GM21529 (cell line): ENCODE data around the gene TYW1.
"Not testable (repeated sequence)": the region's sequence is repeated elsewhere in the genome, so short reads cannot be mapped to it uniquely, and the experiment has no call there.

Experiments
- ATAC-seq: cut with Tn5 transposase; IDR thresholded peaks from one replicate; pipeline ENCODE4 v1.9.1; 2021; ENCODE audit not compliant: unreplicated experiment

Gene TYW1

DNA sequence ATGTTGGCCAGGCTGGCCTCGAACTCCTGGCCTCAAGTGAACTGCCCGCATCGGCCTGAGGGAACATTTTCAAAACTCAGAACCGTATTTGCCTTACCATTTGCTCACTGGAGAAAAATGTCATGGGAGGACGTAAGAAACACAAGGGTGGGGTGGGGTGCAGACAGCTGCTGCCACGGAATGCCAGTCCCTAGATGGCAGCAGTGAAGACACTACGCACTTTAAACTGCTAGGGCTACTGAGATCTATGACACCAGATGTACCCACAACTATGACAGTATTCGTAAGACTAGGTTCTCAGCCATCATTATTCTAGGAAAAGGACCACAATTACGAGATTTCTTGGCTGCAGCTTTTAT, 2.0 kb upstream of the TYW1 start:
- peak; percentile 35 for ATAC-seq

DNA sequence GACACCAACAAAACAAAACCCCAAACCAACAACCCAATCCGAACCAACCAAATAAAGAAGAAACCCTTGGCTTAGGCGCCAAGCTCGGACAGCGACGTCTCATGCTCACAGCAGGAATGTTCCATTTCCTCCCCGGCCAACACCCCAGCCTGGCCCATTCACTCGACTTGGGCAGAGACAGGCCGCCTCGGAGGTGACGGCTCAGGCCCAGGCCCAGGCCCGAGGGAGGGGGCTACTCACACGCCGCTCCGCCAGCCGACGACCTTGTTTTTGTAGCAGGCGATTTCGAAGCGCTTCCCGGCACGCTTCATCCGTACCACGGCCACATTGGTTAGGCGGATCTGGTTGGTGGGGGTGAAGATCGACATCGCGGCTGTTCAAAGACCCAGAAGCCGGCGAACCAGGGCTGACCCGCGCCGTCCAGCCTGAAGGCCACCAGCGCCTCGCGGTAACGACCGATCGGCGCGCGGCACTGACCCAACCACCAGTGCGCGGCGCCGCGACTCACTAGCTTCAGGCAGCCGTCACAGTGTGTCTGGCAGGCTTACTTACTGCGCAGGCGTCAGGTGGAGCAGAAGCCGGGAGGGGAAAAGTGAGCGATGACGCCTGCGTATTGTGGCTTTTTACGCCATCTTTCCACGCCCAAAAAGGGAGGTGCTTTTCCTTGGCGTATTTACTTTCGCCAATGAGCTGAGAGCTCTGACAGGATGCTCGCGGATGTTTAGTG, 1.4 kb upstream of the TYW1 start, which contains the start of gene SBDS:
Gene SBDS (minus strand): TSS at position 537 of the 727 bp plus-strand sequence. CDS start 169 bp downstream, at position 368.
- ATAC-seq: peak; percentile 65

DNA sequence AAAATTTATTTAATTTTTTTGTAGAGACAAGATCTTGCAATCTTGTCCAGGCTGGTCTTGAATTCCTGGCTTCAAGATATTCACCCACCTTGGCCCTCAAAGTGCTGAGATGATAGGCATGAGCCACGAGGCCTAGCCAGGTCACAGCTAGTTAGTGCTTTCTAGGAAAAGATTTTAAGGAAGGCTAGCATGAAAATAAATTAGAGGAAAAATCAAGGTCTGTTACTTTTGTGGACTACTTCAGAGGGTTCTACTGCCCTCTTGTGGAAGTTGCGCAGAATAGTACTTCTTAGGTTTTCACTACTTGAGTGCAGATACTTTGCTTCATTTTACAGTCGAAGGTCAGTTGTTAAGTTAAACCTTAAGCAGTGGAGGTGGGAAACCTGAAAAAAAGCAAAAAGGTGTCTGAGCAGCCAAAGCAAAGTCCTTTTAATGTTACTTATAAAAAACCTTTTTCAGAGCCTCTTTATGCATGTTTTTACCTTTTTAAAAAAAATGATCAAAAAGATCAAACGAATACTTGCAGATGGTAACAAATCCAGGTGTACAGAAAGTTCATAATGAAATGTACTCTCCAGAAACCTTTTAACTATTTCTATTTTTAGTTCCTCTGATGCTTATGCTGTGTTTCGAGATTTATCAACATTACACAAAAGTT, 4.1 kb downstream of the TYW1 start:
- ATAC-seq: not testable (repeated sequence)

DNA sequence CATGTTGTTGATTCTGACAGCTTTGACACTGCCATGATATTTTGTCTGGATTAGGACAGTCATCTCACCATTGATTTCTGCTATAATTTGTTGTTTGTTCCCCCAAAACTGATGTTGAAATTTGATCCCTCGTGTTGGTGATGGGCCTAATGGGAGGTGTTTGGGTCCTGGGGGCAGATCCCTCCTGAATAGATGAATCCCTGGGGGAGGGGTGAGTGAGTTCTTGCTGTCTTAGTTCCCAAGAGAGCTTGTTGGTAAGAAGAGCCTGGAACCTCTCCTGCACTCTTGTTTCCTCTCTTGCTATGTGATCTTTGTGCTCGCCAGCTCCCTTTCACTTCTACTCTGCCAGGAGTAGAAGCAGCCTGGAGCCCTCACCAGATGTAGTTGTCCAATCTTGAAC, 7.5 kb downstream of the TYW1 start:
- not testable (repeated sequence) for ATAC-seq

DNA sequence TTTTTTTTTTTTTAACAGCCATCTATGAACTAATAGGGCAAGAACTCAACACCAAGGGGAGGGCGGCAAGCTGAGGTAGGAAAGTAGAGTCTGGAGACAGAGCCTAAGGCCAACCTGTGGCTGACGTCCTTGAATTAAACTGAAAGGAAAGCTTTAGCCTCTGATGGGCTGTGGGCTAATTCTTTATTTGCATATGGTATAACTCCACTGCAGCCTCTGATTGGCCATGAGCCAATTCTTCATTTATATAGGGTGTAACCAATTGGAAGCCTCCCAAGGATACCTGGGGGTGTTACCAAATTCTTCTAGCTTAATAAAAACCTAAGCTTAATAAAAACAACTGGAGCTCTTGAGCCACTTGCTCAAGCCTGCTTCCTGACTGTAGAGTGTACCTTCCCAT, 10.3 kb downstream of the TYW1 start:
- ATAC-seq: no peak

DNA sequence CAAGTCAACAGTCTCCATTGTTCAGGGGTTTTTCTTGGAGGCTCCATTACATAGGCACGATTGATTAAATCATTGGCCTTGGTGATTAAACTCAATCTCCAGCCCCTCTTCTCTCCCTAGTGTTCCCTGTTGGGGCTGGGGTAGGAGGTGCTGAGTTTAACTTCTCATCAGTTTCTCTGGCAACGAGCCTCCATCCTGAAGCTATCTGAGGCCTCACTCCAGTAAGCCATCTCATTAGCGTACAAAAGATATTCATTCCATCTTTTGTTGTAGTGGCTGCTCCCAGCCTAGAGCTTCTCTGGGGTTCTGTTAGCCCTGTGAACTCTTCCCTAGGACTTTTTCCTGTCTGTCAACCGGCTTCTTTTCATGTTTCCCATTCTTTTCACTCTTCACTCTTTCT, 11.6 kb downstream of the TYW1 start:
- ATAC-seq: no peak

DNA sequence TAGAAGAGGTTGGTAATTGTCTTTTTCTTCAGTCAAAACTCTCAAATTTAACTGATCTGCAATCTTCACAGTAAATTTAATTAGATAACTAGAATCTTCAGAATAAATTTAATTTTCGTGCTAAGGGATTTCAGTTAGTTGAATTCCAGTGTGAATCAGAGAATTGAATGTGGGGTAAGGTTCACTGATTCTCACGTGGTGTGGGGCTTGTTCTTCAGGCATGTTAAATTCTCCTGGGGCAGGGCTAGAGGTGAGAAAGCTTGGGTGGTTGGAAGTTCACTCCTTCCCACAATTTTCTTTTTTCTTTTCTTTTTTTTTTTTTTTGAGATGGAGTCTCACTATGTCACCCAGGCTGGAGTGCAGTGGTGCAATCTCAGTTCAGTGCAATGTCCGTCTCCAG, 13.0 kb downstream of the TYW1 start:
- not testable (repeated sequence) for ATAC-seq

DNA sequence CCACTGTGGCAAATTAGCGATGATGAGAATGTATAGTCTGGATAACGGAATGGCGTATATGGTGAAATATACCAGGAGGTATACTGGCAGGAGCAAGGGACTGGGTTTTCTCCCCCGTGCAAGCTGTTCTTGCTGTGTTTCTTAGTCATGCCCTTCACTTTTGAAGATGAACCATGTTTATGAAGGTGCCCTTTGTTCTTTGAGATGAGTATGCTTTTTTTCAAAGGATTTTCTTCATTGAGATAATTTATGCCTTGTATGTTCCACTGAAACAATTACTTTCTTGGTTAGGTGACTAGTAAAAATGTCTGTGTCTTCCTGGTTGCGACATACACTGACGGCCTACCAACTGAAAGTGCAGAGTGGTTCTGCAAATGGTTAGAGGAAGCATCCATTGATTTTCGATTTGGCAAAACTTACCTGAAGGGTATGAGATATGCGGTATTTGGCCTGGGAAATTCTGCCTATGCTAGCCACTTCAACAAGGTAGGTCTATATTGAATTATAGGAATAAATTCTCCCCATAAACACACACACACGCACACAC, 17.5 kb downstream of the TYW1 start:
- not testable (repeated sequence) for ATAC-seq

DNA sequence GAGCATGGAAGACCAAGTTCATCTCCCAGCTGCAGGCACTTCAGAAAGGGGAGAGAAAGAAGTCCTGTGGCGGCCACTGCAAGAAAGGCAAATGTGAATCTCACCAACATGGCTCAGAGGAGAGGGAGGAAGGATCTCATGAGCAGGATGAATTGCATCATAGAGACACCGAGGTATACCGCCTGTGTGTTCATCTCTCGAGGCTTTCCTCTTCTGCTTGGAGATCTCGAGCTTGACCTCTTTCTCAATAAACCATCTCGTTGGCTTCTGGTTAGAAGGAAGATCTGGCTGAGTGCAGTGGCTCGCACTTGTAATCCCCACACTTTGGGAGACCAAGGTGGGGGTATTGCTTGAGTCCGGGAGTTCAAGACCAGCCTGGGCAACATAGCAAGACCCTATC, 21.3 kb downstream of the TYW1 start:
- ATAC-seq: not testable (repeated sequence)

DNA sequence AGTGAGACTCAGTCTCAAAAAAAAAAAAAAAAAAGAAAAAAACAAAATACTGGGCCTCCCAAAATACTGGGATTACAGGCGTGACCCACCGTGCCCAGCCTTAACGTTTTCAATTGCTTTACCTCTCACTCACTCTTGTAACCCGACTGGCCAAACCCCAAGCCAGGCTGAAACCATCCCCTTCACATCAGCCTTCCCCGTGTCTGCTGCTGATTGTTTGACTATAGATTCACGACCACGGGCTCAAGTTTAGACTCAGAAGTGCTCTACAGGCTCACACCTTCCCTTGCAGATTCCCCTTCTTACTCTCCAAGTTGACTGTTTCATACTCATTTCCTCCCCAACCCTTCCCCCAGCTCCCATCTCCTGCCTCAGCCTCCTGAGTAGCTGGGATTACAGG, 22.3 kb downstream of the TYW1 start:
- ATAC-seq: no peak

DNA sequence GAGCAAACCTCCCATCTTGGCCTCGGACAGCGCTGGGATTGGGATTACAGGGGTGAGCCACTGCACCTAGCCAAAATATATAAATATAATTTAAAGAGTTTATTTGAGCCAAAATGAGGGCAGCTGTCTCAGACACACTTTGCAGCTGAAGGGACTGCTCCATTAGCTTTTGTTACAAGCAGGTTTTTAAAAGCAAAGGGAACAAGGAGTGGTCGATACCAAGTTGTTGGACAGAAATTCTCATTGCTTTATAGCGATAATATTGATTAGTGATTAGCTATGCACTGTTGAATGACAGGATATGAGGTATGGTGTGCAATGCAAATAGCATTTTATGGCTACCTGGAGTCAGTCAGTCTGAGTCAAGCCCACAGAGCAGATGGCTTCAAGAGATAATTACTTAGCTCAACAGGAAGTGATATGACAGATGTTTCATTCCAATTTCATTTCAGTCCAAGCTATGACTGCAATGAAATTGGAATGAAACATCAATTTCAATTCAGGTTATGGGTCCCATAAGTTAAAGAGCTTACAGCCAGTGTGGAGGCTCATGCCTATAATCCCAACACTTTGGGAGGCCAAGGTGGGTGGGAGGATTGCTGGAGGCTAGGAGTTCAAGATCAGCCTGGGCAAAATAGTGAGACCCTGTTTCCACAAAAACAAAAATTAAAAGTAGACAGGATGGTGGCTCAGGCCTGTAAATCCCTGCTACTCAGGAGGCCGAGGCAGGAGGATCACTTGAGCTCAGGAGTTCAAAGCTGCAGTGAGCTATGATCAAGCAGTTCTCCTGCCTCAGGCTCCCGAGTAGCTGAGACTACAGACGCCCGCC, 23.1 kb downstream of the TYW1 start:
- ATAC-seq: no peak

DNA sequence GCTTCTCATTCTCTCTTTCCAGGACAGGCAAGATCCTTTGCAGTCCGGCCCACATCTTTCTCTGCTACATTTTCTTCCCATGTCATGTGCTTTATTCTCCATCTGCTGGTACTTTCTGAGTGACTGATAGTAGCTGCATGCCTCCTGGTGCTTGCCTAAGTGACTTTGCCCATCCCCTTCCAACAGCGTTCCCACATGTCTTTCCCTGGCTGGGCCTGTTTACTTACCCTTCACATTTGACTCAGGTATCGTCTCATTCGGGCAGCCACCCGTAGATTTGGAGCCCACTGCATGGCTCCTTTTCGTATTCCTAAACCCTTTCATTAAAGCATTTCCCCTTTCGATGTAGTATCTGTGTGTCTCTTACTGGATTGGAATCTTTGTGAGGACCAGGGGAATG, 24.6 kb downstream of the TYW1 start:
- no peak for ATAC-seq

DNA sequence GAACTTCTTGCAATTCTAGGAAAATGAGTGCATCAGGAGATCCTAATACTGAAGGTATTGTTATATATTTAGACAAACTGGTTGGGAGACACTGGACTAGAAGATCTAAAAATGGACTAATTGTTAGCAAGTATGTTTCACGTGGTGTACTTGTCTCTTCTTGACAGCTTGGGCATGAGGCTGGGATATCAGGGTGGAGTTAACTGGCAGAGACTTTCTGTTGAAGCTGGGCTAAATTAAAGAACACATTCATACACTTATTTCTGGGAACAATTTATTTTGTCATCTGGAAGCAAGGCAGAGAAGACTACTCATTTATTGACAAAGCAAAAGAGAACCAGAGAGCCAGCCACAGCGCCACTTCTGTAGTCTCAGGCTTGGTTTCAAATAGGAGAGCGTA, 25.9 kb downstream of the TYW1 start:
- ATAC-seq: no peak

DNA sequence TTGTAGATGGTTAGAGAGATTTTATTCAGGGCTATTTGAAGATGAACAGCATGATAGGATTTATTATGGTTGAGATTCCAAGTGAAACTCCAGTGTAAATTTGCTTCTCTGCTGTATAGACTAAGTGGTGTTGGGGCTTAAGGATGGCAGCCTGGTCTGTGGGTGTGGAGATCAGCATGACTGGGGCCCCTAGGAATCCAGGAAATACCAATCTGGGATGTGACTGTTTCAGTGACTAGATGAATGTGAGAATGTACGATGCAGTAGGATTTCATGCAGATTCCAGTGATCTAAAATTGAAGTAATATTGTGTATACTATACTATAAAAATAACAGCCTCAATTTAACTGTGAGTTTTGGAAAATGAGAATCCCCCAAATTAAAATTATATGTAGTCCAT, 28.8 kb downstream of the TYW1 start:
- not testable (repeated sequence) for ATAC-seq

DNA sequence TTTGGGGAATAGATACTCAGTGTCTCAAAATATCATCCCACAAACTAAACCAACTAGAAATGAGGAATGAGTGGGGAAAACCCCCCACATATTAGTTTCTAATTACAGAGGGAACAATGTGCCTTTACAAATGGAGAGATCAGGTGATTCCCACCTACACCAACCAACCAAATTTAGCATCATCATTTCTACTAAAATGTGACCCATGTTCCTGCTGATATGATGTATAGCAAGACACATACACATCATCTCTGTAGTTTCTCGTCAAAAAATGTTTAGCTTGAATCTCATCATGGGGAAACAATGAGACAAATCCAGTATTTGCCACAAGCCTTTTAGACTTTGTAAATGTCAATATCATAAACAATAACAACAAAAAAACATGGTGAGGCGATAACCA, 35.1 kb downstream of the TYW1 start:
- not testable (repeated sequence) for ATAC-seq

DNA sequence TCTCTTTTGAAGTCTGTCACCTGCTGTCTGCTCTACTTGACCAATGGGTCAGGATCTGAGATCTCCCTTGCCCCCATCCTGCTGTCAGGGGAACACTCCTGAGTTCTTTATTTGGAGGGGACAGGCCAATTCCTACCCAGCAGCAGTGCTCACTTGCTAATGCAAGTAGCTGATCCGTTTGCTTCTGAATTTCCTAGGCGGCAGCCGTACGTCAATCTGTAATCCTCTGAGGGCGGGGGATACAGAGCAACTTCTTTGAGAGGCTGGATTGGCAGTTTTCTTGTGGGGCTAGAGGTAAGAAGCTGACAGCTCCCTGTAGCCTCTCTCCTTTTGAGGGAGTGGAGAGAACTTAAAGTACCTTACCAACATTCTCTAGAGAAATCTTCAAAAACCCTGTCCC, 36.6 kb downstream of the TYW1 start:
- ATAC-seq: no peak

DNA sequence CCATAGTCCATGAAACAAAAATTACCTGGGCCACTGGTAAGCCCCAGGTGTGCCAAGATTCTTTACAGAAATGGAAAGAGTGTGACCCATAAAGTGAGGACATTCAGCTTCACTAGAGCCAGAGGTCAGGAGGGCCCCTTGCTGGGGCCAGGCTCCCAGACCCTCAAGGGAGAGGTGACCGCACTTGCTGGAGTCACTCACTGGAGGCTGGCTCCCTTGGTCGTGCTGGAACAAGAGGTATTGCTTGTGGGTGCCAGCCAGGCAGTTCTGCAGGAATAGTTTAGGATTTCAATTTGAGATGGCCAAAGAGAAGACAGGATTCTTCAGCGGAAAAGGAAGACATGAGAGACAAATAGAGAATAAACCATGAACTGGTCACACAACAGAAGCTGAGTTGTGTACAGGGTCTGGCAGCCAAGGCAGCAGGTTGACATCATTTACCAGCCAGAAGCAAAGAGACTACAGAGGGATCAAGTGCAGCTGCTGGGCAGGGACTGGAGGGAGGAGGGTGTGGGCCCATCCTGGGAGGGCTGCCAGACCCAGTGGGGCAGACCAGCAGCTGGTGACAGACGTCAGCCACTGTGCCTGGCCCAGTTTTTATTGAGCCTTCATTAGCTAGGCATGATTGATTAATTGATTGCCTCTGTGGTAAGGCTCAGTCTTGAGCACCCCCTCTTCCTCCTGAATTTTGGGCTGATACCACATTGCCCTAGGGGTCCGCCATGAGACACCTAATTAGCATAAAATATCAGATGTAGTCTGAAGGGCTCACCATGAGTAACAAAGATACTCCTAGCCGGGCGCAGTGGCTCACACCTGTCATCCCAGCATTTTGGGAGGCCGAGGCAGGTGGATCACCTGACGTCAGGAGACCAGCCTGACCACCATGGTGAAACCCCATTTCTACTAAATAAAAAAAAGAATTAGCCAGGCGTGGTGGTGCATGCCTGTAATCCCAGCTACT, 40.1 kb downstream of the TYW1 start:
- not testable (repeated sequence) for ATAC-seq

DNA sequence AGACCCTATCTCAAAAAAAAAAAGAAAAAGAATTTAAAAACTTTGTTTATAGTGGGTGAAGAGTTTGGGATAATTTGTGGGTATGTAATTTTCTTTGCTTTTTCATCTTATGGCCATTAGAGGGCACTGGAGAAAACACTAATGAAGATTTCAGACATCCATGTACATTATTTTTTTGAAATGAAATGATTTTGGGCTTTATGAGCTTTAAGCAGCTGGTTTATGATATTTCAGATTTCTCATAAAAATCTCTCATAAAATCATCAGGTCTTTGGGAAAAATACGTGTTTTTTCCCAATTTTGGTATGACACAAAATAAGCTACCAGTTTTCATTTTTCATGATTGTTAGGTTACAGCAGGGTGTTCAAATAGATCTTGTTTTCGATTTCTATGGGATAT, 44.2 kb downstream of the TYW1 start:
- ATAC-seq: not testable (repeated sequence)

DNA sequence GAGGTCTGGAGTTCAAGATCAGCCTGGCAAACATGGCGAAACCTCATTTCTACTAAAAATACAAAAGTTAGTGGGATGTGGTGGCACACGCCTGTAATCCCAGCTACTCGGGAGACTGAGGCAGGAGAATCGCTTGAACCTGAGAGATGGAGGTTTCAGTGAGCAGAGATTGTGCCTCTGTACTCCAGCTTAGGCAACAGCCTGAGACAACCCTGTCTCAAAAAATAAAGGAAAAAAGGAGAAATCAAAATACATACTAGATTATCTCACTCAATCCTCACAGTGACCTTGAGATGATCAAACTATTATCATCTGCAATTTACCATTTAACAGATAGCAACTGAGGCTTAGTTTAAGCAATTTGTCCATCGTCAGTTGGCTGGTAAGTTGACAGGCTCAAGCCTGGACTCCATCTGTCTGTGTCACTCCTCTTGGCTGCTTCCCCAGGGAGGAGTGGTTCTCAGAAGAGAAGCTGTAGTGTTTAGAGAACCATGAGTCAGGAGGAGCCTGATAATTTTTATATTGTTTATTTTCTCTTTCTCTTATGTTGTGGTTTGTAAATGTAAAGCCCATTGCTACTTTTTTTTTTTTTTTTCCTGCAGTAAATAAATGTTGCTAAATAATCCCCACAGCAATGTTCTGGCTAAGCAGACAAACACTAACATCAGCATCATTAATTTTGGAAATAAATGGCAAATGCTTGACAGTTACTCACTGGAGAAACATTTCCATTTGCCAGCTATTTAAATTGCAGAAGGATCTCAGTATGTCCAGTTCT, 46.3 kb downstream of the TYW1 start:
- not testable (repeated sequence) for ATAC-seq

DNA sequence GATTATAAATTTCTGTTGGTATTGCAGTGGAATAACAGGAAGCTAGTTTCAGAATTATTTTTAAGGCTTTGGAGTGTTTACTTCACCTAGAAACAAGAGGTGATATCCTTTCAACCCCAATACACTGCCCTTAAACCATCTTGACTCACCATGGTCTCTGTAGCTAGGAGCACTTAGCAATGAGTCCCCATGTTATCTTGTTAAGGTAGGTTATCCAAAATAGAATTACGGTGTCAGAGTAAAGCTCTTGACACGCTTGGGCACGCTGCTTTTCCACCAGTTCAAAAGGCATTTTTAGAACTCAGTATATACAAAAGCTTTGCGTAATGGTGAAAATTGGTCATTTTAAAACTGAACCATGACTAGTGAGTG, 46.9 kb downstream of the TYW1 start:
- not testable (repeated sequence) for ATAC-seq
